NCI-H345 treated with DMSO at 0.1 percent for 48 hours (cell line): ENCODE results near the gene WDR77.

Experiments used
- DNase-seq: peaks from one replicate; lab custom pipeline; 2025; ENCODE audit not compliant: unreplicated experiment; lab: John Stamatoyannopoulos, UW

Gene WDR77

DNA sequence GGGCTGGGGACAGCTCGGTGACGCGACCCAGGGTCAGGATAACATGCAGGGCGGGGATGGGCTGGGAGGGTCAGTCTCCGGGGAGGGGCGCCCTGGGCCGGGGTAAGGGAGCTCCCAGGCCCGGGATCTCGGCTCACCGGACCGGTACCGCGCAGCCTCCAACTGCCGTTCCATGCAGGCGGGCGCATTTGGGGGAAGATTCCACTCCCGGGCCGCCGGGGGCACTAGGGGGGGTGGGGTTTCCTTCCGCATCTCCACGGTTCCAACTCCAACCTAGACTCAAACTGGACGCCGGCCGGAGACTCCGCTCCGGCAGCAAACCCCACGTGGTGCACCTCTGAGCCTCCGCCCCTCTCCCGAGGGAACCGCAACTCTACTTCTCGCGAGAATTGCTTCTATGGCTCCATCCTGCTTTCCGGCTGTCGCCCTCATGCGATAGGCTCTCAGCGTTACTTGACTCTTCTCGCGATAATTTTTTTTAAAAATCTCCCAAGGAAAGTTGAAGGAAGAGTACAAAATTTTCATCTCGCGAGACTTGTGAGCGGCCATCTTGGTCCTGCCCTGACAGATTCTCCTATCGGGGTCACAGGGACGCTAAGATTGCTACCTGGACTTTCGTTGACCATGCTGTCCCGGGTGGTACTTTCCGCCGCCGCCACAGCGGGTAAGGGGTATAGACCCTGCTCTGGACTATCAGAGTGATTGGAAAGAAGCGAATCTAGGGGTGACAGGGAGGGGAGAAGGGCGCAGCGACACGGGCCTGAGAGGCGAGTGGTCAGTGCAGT lies at the start of gene WDR77, which contains the start of gene ATP5PB:
TSS of gene WDR77 (minus strand) at position 339 of the 785 bp plus-strand sequence. CDS start at position 252, 87 bp downstream.
TSS of gene ATP5PB (plus strand) at position 547 of the 785 bp plus-strand sequence. CDS start at position 625, 78 bp downstream.
- peak; percentile 99 for DNase-seq

DNA sequence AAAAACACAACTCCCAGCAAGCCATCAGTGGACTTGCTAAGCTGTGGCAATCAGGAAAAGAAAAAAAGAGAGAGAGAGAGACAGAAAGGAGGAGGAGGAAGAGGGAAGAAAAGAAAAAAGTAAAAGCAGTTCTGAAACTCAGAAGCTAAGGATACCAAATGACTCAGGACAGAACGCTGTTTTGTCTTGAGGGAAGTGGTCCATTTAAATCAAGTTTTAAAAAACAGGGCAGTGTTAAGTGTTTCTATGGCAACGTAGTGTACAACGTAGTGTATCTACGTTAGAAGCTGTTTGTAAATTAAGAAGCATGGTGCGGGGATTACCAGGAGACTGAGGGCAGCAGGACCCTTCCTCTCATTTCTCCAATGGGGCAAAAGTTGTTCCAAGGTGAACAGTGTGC lies 48.5 kb upstream of the WDR77 start:
- DNase-seq = no peak

DNA sequence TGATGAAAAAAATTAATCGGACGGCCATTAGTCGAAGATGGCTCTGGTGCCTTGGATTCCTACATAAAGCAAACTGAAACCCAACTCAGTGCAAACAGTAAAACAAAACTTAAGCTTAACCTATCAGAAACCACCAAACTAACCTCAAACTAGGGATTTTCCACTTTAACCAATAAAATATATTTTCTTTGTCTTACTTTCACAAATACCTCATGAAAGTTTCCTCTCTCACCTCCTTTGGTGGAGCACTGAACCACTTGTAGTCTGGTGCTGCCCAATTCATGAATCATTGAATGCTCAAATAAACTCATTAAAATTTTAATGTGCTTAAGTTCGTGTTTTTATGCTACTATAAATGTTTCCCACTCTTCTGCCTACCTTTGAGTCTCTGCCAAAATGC lies 47.3 kb upstream of the WDR77 start:
- no peak for DNase-seq

DNA sequence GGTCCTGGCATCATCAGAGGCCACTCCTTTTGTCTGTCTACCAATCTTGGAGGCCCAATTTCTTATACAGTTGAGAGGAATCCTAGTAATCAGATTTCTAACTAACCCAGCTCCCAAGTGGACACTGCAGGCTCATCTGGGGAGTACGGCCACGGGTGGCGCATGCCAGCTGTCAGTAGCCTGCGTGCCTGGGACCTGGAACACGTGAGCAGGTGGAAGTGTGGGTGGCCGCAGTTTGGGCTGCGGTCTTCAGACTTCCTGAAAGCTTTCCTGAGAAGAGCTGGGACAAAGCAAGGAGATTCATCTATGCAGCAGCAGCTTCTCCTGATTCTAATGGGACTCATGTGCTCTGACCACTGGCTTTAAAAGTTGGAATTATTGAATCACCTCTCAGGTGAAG lies 42.0 kb upstream of the WDR77 start:
- DNase-seq = no peak

DNA sequence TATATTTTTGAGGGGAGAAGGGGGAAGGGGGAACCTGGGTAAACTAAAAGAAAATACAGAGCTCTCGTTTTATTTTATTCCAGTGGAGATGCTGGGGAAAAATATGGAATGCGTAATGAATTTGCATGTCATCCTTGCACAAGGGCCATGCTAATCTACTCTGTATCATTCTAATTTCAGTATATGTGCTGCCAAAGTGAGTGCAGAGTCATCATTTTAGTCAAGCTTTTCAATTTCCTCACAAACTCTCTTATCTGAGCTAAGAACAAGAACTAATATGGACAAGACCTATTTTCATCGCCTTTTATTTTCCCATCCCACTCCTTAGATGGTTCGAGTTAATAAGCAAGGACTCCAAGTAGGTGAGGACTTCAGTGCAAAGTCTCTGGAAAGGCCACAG lies 41.2 kb upstream of the WDR77 start:
- DNase-seq = no peak

DNA sequence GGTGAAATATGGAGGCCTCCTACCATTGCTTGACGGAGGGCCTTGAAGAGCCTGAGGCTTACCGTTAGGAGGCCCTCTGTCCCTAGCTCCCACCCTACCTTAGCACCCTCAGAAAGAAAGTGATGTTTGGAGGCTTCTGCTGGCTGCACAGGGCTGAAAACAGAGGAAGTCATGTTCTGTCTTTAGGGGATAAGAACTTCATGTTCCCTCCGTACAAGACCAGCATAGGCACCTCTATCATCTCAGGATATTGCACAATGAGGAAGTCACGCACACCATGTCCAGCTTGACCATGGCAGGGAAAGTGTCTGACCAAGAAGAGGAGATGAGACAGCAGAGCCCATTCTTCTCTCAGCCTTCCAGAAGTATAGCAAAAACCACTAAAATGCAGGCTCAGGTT lies 40.5 kb upstream of the WDR77 start:
- no peak for DNase-seq

DNA sequence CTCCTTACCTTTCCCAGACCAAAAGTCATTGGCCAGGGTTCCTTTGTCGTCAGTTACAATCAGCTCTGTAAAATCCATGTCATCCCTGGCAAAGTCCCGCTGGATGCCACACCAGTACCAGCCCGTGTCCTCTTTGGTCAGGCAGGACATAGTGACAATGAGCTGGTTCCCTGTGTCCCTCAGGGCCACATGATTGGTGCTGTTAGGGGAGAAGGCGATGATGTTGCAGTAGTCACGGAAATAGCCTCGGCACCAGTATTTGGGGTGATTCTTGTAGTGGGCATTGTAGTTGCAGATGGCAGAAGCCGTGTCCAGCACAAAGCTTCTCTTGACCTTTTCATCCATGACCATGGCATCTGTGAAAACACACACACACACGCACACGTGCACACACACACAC lies 39.6 kb upstream of the WDR77 start:
- DNase-seq = no peak

DNA sequence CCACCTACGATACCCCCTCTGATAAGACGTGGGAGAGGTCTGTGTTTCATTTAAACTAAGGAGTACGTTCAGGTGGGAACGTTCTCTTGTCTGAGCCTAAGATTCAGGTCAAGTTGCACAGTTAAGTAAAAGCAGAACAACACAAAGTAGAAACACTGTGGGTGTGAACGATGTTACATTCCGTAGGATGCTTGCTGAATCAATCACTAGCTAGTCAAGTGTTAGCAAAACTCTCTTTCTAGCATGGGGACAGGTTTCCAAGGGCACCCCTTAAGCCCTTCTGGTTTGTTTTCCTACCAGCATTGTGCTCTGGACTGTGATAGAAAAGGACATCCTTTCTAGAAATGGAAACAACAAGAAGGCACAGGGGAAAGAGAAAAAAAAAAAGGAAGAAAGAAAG lies 38.1 kb upstream of the WDR77 start:
- DNase-seq = no peak

DNA sequence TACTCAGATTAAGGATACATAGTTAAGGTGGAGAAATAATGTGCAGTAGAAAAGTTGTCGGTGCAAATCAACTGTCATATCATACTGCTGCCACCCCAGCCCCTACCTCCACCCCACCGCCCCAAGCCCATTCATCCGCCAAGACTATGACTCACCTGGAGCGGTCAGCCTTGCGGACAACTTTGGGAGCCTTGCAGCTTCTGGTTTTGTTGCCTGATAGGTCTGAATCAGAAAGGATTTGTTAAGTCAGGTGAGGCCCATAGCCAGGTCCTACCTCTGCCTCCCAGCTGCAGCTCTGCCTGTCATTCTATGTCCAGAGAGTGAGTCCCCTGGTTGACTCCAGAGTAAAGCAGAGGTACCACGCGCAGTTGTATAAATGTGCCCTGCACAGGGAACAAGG lies 37.4 kb upstream of the WDR77 start:
- DNase-seq = no peak

DNA sequence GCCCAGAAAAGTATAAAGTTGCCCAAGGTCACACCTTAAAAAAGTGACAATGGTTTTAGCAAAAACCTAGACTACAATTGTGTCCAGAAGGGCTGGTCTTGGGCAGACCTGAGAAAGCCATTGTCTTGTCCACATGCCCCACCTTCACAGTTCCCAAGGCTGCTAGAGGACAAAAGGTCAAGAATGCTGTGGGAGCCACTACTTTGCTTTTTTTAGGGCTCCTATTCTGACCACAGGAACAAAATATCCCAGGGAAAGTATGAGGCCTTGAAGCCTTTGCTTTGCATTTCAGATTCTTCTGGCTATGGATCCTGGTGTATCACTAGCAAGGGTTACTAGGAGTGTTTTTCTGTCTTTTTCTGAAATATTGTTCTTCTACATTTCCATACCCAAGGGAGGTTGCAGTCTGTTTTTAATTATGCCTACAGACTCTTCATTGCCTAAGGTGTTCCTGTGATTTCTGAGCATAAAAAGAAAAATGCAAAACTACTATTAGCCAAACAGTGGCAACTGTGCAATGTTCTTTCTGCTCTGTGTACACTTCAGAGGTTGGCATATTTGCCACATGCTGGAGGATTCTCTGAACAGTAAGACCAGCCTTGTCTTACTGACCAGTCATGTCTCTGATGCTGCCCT lies 35.5 kb upstream of the WDR77 start:
- no peak for DNase-seq

DNA sequence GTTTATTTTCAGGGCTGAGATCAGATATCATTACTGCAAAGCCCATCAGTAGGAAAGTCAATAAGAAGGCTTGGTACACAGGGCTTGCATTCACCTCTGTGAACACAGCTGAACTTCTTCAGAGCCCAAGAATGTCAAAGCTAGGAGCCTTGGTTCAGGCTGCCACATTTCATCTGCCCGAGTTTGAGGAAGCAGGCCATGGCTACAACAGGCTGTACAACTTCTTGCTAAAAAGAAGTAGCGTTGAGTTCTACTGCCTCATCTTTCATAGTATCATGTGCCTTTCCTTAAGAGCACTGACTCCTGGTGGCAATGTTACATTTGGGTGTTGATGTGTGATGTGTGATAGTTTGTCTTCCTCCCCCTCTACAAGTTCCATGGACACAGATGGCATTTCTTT lies 34.8 kb upstream of the WDR77 start:
- no peak for DNase-seq

DNA sequence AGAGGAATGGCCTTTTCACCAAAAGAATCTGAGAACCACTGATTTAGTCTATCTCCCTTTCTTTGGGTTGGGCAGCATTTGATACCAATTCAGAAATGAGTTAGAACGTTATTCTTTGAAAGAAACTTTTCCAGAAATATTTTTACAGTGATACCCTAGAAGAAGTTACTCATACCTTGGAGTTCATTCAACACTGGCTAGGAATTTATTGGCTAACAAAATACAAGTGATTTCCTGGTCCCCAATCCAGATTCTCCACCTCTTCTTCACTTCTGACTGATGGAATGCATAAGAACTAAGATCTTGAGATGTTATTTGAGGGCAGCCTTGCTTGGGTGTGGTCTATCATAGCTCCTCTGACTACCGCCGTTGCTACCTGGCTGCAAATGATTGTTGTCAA lies 34.1 kb upstream of the WDR77 start:
- DNase-seq = no peak

DNA sequence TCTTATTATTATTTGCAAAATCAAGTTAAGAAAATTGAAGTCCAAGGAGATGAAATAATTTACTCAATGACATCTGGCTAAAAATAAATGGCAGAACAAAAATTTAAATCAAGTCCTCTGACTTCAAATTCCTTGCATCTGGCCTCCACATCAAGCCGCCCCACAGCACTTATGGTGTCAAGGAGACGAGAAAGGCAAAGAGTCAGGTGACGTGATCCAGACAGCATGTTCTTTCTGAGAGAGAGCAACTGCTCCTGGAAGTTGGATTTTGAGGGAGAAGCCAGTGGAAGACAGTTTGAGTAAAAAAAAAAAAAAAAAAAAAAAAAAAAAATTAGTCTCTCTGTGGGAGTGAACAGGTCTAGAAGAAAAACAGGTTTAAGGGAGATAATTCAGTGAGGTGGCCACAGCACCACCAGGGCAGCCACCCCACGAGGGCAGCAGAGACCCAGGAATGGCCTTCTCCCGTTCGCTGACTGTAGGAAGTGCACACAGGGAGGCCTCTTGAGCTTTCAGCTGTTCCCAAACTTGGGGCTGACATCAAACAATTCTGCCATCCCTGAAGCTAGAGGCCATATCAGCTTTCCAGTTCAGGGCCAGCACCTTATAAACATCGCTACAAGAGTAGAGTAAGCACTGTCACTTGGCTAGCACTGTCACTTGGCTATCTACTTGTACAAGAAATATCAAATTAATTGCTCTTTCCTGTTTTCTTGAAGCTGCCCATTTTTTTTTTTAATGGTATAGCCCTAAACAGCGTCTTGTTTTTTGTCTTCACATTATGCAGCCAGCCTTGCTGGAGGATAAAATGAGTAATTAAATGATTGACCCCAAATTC lies 32.5 kb upstream of the WDR77 start:
- DNase-seq = peak; percentile 3

DNA sequence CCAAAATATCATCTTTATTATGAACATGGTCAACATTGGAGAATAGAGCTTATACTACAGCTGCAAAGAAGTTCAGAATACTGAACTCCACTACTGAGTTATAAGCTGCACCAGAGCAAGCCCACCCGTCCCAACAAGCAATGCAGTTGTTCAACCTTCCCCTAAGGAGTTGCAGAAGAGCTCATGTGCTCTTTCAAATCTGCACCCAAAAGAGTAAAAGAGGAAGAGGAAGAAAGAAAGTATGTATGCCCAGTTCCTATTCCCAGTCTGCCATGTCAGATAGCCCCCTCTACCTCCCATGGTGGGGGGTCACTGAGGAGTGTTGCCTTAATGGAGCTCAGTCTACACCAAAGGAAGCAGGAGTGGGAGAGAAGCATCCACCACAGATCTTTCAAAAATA lies 31.6 kb upstream of the WDR77 start:
- no peak for DNase-seq

DNA sequence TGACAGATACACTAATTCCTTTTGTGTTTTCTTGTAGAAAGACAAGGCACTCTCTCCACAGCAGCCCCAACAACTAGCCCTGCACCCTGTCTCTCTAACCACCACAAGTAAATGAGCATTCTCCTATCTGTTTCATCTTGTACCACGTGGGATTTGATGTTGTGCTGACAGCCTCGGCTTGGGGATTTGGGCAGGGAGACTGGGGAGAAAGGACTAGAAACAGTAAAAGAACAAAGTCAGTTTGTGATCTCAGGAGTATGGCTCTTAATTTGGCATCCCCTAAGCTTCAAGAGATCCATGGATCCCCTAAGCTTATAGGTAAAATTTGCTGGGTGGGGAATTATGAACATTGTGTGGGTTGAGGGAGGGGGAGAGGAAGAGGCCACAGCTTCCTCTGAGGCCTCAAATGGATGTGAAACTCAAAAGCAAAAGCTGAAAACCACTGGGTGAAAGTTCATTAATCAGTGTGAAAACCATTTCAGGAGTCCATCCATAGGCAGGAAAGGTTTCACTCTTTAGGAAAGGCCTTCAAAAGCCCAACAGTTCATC lies 27.8 kb upstream of the WDR77 start:
- DNase-seq = no peak

DNA sequence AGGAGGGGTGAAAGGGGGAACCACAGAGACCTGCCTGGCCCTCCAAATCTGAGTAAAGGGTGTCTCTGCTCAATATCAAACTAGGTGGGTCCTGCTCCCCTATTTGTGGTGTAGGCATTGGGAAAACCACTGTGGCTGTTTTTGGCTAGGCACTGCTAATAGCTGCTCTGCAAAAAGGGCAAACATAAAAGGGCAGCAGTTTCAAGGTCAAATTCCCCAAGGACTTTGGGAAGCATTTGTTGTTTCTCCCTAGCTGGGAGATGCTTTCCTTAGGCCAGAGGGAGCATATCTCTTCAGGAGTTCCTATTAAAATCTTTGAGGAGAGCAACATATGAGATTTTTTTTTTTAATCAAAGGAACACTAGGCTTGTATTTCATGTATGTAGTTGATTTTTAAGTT lies 27.2 kb upstream of the WDR77 start:
- DNase-seq = no peak

DNA sequence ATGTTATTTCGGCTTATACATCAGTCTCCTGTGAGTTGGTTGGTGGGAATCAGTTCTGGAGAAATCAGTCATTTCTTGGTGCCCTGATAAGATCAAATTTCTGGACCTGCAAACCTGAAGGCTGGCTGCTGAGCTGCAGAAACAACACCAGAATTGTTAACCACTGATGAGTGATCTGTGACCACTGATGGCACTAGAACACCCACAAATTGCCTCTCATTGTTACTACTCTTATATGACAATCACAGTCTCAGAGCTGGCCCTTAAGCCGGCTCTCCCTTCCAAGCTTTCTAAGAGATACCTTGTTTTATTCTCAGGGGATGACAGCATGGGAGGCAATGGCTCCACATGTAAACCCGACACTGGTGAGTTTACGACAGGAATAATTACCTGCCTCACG lies 26.6 kb upstream of the WDR77 start:
- DNase-seq = no peak

DNA sequence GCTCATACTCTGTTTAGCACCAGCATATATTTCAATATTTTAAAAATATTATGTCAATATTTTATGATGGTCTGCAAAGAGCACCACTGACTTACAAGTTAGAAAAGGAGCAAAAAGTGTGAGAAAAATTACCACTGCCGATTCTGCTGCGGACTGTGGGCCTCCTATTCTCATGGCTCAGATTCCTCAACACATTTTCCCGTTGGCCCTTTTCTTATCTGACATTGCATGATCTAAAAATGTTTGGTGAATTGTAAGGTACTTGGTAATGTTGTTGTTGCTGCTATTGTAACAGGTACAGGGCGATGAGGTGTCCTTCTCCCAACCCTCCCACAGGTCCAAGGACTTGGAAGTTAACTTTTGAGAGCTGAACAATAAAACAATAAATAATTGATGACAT lies 25.5 kb upstream of the WDR77 start:
- DNase-seq = no peak

DNA sequence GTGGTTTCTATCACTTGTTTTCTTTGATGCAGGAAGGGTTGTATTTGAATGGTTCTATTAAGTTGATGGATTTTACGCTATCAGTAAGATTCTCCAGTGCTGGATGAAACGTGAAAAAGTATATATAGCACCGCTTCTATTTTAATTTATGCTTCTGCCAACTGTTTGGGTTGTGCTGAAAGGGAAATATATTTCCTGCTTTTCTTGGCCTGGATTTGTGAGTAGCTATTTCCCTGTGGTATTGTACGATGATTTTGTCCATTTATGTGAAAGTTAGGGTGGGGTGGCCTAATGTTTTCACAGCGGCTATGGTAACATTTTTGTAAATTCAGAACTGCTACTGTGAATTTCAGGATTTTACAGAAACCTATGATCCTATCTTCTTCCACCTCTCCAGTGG lies 25.1 kb upstream of the WDR77 start:
- DNase-seq = no peak

DNA sequence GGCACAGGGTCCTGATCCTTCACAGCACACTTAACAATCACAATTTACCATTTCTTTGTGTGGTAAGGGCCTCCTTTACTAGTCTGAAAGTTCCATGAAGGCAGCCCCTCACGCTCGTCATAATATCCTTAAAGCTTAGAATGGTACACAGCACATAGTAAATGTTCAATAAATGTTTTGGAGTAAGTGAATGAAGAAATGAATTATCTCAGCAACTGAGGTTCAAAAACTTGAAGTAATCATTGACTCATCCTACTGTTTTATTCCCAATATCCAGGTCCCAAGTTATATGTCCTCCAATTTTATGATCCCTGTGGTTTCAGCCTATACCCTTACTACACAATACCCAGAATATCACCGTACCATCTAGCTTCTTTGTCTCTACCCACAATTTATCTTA lies 22.5 kb upstream of the WDR77 start:
- DNase-seq = no peak

DNA sequence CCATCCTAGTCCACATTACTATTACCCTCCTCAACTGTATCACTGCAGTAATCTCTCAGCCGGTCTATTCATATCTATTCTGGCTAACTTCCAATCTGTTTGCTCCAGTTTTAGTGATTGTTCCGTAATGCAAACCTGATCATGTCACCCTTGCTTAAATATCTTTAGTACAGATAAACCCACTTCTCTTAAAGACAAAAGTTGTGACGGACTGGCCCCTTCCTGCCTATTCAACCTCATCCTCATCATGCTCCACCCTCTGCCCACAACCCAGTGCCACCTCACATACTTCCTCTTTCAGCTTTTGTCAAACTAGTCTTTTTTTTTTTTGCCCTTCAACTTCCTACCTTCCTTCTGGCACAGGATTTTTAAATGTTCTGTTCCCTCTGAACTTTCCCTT lies 22.0 kb upstream of the WDR77 start:
- DNase-seq = no peak

DNA sequence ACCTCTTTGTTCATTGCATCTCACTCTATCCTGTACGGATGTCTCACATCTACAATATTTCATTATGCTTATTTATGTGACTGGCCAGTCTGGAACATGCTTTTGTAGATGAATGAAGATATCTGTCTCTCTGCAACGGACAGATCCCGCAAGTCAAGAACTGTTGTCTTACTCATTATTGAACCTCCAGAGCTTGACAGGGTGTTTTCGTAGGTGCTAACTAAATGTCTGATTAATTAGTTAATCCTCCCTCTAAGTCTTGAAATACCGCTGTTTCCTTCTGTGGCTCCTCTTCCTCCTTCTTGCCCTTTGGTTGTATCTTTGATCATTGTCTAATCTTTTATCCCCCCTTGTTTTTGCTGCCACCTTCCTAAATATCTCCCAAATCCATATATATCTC lies 21.5 kb upstream of the WDR77 start:
- DNase-seq = no peak
